Measurements from ENCODE around the gene SPECC1. TPM values are rescaled to one million over a fixed set of nuclear protein-coding genes. Genes with fewer than 3 reads are reported as not detected.

Gene SPECC1
- total RNA-seq, 1 donor from 2014 or later: 38.0 TPM

DNA sequence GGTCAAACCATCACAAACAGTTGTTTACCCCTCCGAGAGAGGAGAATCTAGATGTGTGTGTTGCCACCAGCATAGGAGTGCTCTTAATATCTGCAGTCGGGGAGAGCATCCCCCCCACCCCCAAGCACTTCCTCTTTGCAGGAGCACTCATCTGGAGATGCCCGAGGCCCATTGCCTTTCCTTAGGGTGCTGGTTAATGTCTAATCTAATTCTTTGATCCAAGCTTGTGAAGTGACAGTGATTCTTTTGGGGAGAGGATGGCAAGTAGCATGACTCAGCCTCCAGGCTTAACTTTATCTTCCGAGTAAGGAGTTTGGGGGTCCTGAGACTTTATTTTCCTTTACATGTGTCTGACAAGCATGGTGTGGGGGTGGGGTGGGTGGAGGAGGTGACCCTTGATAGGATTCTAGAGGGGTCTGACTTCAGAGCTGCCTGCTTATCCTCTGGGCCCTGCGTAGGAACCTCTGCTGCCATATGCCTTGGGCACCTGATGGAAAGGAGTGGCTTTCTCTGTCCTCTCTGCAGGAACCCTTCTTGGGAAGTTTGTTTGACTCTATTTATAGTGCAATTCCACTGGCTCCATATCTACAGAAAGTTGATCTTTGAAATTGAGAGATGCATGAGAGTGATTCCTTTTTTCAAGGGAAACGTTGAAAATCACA, 207.1 kb downstream of the SPECC1 start:
- peaks cover 4% of the 10 kb centered on the region for H3K4me1 Mint-ChIP-seq (ENCODE audit: unreplicated experiment)

DNA sequence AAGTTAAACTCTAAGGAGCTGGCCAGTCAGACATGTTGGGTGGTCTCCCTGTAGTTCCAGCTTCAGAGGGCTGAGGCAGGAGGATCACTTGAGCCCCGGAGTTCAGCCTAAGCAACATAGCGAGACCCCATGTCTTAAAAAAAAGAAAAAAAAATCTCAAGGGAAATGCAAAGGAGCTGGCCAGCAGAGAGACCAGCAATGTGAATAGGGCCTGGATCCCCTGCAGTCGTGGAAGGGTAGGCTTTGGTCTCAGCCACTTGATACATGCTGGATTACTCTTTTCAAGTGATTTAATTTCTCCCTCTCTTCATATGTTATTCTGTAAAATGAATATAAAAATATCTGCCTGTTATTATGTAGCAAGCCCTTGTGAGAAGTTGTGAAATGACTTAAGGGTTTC, 207.7 kb downstream of the SPECC1 start:
- Mint-ChIP-seq H3K9me3 (peaks cover 4% of the 10 kb centered on the region), H3K27ac (no peak overlapping the region), H3K27me3 (no peaks in the 10 kb centered on the region), H3K36me3 (peaks cover 6% of the 10 kb centered on the region), H3K4me1 (ENCODE audit: unreplicated experiment) (peaks cover 4% of the 10 kb centered on the region), H3K4me3 (no peak overlapping the region)
- TF ChIP-seq CTCF (conservative IDR thresholded peaks at IDR 0.05): no peak
- no peak for DNase-seq (ENCODE audit: extremely low spot score, unreplicated experiment)

More for the DNA sequence above, 207.1 kb downstream of the SPECC1 start:
- no peak for TF ChIP-seq CTCF (conservative IDR thresholded peaks at IDR 0.05)
- H3K27ac Mint-ChIP-seq: no peak overlapping the region
- H3K36me3 Mint-ChIP-seq: peaks cover 8% of the 10 kb centered on the region
- peaks cover 5% of the 10 kb centered on the region for H3K9me3 Mint-ChIP-seq
- no peak for DNase-seq (ENCODE audit: extremely low spot score, unreplicated experiment)
- no peaks in the 10 kb centered on the region for H3K27me3 Mint-ChIP-seq
- H3K4me3 Mint-ChIP-seq: no peak overlapping the region

GRCh38 chr17:20217677-20218076, 208.5 kb downstream of the SPECC1 start:
- no peak for TF ChIP-seq CTCF (conservative IDR thresholded peaks at IDR 0.05)
- Mint-ChIP-seq H3K4me3 (no peak overlapping the region), H3K27ac (no peak overlapping the region), H3K36me3 (peaks cover 4% of the 10 kb centered on the region), H3K9me3 (no peaks in the 10 kb centered on the region), H3K27me3 (no peaks in the 10 kb centered on the region), H3K4me1 (ENCODE audit: unreplicated experiment) (peaks cover 4% of the 10 kb centered on the region)
- no peak for DNase-seq (ENCODE audit: extremely low spot score, unreplicated experiment)

DNA sequence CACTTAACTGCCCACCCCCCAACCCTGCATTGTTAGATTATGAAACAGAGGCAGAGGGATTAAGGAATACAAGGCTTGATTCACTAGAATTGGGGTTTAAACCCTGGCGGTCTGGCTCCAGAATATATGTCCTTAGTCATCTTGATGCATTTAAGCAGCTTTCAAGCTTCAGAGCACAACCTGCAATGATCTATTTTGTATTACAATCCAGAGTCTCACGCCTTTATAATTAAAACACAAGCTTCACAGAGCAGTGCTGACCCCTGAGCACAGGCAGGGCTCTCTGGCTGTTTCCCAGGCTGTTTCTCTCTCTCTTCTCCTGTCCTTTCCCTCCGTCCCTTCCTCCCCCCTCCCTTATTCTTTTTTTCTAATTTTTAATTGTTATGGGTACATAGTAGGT, 209.1 kb downstream of the SPECC1 start:
- Mint-ChIP-seq H3K4me3 (no peak overlapping the region), H3K4me1 (ENCODE audit: unreplicated experiment) (peaks cover 4% of the 10 kb centered on the region), H3K27me3 (no peaks in the 10 kb centered on the region), H3K36me3 (peaks cover 4% of the 10 kb centered on the region), H3K9me3 (no peaks in the 10 kb centered on the region), H3K27ac (no peak overlapping the region)
- no peak for TF ChIP-seq CTCF (conservative IDR thresholded peaks at IDR 0.05)
- no peak for DNase-seq (ENCODE audit: extremely low spot score, unreplicated experiment)

- Mint-ChIP-seq H3K9me3 (peaks cover 4% of the 10 kb centered on the region), H3K27ac (peak overlapping the region; percentile 4), H3K4me3 (no peak overlapping the region), H3K4me1 (ENCODE audit: unreplicated experiment) (peaks cover 21% of the 10 kb centered on the region), H3K36me3 (peaks cover 9% of the 10 kb centered on the region), H3K27me3 (no peaks in the 10 kb centered on the region)
- TF ChIP-seq CTCF (conservative IDR thresholded peaks at IDR 0.05): no peak
- no peak for DNase-seq (ENCODE audit: extremely low spot score, unreplicated experiment)
Measured at GRCh38 chr17:20223808-20224328, 214.7 kb downstream of the SPECC1 start.
